ENCODE results near the gene C6orf136.
A peak's percentile ranks its signal among the peaks of the same experiment; 100 is the strongest.

The C6orf136 gene

GRCh38 chr6:30685157-30686008 lies 38.5 kb downstream of the C6orf136 start:
- TF ChIP-seq, protein P1, sequence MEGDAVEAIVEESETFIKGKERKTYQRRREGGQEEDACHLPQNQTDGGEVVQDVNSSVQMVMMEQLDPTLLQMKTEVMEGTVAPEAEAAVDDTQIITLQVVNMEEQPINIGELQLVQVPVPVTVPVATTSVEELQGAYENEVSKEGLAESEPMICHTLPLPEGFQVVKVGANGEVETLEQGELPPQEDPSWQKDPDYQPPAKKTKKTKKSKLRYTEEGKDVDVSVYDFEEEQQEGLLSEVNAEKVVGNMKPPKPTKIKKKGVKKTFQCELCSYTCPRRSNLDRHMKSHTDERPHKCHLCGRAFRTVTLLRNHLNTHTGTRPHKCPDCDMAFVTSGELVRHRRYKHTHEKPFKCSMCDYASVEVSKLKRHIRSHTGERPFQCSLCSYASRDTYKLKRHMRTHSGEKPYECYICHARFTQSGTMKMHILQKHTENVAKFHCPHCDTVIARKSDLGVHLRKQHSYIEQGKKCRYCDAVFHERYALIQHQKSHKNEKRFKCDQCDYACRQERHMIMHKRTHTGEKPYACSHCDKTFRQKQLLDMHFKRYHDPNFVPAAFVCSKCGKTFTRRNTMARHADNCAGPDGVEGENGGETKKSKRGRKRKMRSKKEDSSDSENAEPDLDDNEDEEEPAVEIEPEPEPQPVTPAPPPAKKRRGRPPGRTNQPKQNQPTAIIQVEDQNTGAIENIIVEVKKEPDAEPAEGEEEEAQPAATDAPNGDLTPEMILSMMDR (IDR thresholded peaks at IDR 0.05; ENCODE audit: low read depth, low read length, missing control alignments) = peak; percentile 48

DNA sequence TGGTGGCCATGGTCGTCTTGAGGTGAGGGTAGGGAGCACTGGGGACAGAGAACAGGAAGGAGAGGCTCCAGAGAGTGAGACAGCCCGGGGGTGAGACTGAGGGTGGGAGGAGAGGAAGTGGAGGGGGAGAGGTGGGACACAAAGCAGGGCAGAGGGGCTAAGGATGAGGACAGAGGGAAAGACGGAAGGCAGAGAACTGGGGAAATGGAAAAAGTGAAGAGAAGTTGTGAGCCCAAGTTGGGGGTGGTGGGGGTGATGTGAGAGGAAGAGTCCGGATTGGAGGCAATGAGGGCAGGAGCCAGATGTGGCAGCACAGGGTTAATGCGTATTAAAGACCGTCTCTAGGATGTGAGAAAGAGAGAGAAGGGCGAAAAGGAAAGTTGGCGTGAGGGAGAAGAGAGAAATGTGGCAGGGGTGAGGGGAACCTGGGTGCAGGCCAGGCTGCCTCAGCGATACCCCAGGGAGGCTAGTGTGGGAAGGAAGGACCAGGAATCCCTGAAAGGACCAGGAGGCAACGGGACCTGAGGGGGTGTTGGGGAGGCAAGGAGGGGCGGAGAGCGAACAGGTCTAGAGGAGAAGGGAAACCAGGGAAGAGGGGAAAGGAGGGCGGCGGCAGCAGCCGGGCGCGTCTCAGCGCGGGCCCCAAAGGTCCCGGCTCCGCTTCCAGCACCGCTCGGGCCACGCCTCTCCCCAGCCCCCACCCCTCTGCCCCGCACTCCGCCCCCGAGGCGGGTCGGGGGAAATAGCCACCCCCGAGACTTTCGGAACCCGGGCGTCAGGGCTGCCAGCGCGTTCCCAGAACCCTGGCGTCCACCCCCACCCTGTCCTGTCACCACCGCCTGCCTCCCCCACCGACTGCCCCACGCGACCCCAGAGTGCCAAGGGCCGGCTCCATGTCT lies 39.3 kb downstream of the C6orf136 start, which contains the start of gene PPP1R18:
PPP1R18 (minus strand) TSS at position 637 of the 899 bp plus-strand sequence; CDS start at position 10, 627 bp downstream.
- H3K4me3 ChIP-seq (ENCODE audit: low read depth, low read length) = peak within 1 kb of the TSS; percentile 75
- TF ChIP-seq, protein P1 (IDR thresholded peaks at IDR 0.05; ENCODE audit: low read depth, low read length, missing control alignments) = no peak
- DNase-seq (ENCODE audit: low read depth) = no peak

More at GRCh38 chr6:30685157-30686008, 38.5 kb downstream of the C6orf136 start:
- peak overlapping the region; percentile 75 for H3K4me3 ChIP-seq (ENCODE audit: low read depth, low read length)
- DNase-seq (ENCODE audit: low read depth) = no peak

DNA sequence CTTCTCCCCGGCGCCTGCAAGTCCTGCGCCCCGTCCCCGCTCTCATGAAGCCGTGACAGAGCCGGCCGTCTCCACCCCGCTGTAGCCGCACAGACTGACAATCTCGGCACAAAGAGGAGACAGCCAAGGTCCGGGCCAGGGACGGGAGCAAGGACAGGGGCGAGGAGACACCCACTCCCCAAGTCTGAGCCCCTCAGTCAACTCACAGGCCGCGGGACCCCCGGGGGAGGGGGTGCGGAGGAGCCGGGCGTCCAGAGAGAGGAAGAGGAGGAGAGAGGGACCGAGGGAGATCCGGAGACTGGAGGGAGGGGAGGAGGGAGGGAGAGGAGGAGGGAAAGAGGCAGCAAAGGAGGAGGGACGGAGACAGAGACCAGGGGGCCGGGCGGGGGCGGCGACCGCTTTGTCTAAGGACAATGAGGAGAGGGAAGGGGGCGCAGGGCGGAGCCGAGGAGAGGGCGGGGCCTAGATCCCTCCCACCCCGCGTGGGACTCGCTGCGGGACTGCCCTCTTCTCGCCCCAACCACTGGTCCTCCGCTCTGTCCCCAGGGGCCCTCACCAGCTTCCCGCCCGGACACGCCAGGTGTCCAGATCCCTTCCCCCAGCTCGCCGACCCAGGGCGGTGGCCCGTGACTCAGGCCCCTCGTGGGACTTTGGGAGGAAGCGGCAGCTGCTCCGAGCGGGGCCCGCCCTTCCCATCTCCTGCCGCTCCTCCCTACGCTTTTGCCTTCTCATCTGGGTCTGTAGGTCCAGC lies 40.1 kb downstream of the C6orf136 start:
- peak overlapping the region; percentile 75 for H3K4me3 ChIP-seq (ENCODE audit: low read depth, low read length)
- TF ChIP-seq, protein P1 (IDR thresholded peaks at IDR 0.05; ENCODE audit: low read depth, low read length, missing control alignments) = no peak
- peak; percentile 79 for DNase-seq (ENCODE audit: low read depth)

DNA sequence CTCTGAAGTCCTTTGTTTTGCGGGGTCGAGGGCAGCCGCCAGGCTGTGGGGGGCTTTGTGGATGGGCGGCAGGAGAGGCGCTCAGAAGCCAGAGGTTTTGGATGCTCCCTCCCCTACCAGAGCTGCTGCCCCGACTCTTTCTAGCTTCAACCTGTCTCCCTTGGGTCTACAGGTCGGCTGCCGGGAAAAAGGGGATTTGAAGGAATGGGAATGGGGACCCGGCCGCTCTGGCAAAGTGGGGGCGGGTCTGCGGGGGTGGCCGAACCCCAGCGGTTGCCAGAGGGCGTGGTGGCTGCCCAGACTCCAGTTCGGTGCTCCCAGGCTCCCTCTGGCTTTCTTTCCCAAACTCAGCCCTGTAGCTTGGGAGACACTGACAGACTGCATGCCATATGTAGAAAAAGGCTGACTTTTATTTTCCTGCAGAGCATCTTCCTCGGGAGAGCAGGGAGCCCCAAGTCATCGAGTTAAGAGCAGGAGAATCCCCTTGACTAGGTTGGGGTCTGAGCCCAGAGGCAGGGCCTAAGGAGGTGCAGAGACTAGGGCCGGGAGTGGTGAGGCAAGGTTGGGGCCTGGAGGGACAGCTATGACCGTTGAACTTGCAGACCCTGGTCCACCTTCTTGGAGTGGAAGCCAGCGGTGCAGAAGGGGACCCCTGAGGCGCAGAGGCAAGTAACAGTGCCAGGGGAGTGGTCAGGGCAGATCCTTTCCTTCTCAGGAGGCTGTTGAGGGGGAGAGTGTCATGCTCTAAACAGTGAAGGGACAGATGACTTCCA lies 40.9 kb downstream of the C6orf136 start:
- no peak for DNase-seq (ENCODE audit: low read depth)
- peak overlapping the region; percentile 75 for H3K4me3 ChIP-seq (ENCODE audit: low read depth, low read length)
- TF ChIP-seq, protein P1 (IDR thresholded peaks at IDR 0.05; ENCODE audit: low read depth, low read length, missing control alignments) = no peak

GRCh38 chr6:30688569-30688968 lies 41.6 kb downstream of the C6orf136 start:
- TF ChIP-seq, protein P1 (IDR thresholded peaks at IDR 0.05; ENCODE audit: low read depth, low read length, missing control alignments) = peak; percentile 26
- no peak for DNase-seq (ENCODE audit: low read depth)
- peak overlapping the region; percentile 75 for H3K4me3 ChIP-seq (ENCODE audit: low read depth, low read length)

Data from GM12864 (cell line).